Limb (tissue), 2 donors: ENCODE results near the gene SPECC1.
"Not testable (repeated sequence)": the region's sequence is repeated elsewhere in the genome, so short reads cannot be mapped to it uniquely, and the experiment has no call there.

Source experiments
- DNase-seq, 2 donors: peaks; one replicate each; pipeline ENCODE4 v3.0.0-alpha.2; 2016; ENCODE audit errors: extremely low spot score in 2 of 2

Gene SPECC1, protein sequence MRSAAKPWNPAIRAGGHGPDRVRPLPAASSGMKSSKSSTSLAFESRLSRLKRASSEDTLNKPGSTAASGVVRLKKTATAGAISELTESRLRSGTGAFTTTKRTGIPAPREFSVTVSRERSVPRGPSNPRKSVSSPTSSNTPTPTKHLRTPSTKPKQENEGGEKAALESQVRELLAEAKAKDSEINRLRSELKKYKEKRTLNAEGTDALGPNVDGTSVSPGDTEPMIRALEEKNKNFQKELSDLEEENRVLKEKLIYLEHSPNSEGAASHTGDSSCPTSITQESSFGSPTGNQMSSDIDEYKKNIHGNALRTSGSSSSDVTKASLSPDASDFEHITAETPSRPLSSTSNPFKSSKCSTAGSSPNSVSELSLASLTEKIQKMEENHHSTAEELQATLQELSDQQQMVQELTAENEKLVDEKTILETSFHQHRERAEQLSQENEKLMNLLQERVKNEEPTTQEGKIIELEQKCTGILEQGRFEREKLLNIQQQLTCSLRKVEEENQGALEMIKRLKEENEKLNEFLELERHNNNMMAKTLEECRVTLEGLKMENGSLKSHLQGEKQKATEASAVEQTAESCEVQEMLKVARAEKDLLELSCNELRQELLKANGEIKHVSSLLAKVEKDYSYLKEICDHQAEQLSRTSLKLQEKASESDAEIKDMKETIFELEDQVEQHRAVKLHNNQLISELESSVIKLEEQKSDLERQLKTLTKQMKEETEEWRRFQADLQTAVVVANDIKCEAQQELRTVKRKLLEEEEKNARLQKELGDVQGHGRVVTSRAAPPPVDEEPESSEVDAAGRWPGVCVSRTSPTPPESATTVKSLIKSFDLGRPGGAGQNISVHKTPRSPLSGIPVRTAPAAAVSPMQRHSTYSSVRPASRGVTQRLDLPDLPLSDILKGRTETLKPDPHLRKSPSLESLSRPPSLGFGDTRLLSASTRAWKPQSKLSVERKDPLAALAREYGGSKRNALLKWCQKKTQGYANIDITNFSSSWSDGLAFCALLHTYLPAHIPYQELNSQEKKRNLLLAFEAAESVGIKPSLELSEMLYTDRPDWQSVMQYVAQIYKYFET

DNA sequence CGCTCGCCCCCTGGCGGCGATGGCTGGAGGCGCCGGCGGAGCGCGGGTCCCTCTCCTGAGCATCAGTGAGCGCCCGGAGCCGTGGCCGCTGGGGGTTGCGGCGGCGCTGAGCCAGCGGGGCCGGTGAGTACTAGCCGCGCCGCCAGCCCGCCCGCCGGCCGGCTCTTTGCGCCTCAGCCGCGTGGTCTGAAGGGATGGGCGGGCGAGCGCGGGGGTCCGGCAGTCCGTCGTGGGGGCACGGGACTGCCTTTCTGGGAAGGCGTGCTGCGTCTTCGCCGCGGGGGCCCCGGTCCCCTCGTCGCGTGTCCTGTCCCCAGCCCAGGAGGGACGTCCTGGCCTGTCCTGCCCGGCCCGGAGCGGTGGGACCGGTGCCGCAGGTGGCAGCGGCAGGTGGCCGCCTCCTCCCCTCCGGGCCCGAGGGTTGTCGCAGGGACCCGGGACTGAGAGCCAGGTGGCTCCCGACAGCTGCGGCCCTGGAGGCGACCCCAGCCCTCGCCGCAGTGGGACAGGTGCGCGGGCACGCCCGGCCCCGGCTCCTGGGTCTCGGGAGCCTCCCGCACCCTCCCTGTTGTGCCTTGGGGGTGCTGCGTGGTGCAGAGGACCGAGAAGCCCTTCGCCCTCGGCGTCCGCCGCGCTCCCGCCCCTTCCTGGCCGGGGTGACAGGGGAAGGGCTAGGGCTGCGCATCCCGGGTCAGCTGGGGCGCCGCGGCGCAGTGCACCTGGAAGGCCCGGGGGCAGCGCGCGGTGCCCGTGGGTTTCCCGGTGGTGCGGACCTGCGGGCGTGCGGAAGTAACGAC lies at the start of gene SPECC1:
SPECC1 (plus strand) TSS at position 58 of the 797 bp plus-strand sequence. CDS start 87,293 bp downstream, outside the sequence.
- peak in 1 of 2 donors; percentile 93 for DNase-seq

DNA sequence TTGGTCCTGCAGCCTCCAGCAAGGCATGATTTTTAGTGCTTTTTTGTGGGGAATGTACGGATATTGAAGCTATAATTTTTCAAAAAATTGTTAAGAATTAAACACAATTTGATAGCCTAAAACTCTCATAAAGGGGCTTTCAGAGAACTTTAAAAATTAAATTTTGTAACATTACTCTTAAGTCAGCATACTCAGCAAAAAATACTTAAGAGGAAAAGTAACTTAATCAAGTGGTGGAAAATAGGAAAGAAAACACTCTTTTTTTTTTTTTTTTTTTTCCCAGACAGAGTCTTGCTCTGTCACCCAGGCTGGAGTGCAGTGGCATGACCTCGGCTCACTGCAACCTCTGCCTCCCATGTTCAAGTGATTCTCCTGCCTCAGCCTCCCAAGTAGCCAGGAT lies 46.2 kb upstream of the SPECC1 start:
- not testable (repeated sequence) for DNase-seq

DNA sequence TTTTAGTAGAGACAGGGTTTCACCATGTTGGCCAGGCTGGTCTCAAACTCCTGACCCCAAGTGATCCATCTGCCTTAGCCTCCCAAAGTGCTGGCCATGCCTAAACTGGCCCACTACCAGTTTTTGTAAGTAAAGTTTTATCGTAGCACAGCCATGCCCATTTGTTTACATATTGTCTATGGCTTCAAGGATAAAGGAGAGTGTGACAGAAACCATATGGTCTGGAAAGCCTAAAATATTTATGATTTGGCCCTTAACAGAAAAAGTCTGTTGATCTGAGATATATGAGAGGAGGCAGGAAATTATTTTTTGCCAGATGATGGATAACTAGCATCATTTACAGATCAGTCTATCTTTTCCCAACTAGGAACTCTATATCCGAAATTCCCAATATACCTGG lies 36.0 kb upstream of the SPECC1 start:
- no peak for DNase-seq

DNA sequence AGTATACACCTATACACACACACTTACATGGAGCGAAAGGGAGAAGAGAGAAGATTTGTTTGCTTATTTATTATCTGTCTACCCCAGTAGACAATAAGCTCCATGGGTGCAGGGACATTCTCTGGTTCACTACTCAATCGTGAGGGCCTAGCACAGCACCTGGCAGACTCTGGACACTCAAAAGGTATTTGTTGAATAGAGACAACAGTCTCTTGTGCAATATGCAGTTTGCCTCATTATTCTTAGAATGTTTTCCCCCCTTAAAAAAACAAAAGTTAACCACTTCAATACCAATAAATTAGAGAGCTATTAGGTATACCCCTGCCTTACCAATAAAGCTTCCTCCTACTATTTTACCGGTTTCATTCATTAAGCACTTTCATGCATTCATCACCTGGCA lies 33.6 kb upstream of the SPECC1 start:
- DNase-seq = no peak

DNA sequence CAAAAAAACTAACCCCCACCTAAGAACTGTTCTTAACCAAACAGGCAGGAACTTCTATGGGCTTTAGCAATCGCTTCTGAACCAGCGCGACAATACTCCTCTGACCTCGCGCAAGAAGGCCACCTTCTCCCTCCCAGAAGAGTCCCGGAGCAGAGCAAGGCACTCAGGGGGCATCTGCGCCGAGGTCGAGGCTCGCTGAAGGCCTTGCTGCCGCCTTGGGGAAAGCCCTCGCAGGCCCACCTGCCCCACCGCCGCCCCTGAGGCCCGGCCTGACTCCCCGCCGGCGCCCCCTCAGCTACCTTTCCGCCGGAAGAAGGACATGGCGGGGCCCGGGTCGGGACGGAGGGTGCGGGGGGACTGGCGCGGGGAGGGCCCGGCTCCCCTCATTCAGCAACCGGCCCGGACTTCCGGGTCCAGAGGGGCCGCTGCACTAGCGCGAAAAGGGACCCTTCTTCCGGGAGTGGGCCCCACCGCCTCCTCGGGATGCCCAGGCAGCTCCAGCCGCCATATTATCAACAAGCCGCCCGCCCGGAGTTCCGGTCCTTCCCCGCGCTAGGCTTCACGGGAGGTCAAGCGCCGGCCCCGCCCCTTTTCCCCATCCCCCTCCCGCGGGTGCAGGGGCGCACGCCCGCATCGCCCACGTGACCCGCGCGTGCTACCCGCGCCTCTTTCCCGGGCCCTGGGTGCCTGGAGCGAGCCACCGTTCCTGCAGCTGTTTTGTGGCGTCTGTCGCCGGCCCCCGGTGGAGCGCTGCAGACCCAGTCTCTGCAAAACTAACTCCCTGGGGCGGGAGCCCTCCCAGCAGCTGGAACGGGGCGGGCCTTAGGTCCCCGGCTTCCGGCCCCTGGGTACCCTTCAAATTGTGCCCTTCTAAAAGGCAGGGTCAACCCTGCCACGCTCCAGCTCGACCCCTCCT lies 31.6 kb upstream of the SPECC1 start, which contains the start of gene AKAP10:
AKAP10 (minus strand) TSS at position 536 of the 916 bp plus-strand sequence; CDS start at position 387, 149 bp downstream.
- DNase-seq = peak; percentile 88 to 97

DNA sequence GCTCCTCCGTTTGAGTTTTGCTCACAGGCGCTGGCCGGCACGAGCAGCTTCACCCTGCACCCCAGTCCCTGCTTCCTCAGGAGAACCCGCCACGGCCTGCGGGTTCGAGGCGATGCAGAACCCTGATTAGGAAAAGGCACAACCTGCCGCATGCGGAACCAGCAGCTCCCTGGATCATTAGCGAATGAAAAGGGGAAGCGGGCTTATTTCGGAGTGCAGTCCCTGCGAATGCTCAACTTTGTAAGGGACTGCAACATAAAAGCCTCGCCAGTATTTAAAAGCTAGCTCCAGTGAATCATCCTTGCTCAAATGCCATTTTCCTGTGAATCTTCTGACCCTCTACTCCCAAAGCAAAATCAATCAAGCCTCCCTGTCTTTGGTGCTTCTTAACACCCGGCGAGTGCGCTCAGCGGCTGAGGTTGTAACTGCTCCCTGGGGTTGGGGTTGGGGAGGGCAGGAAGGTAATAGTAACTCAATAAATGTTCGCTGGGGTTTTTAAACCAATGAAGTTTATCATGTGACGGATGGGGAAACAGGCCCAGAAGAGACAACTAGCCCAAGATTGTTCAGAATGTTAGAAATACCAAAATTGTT lies 30.9 kb upstream of the SPECC1 start:
- no peak for DNase-seq

DNA sequence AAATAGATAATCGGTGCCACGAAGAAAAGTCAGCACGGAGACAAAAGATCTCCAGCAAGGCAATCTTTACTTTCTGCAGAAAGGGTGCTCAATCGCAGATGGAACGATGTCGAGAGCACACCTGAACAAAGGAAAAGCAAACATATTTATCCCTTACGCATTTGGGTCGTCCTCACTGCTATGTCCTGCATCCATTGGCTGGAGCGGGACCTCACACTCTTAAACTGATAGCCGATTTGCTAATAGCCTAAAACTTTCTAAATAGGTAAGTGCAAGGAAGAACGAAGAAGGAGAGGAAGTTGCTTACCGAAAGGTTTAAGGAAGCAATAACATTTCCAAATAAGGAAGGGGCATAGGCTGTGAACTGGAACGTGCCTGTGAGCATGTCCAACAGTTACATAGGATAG lies 30.4 kb upstream of the SPECC1 start:
- no peak for DNase-seq

DNA sequence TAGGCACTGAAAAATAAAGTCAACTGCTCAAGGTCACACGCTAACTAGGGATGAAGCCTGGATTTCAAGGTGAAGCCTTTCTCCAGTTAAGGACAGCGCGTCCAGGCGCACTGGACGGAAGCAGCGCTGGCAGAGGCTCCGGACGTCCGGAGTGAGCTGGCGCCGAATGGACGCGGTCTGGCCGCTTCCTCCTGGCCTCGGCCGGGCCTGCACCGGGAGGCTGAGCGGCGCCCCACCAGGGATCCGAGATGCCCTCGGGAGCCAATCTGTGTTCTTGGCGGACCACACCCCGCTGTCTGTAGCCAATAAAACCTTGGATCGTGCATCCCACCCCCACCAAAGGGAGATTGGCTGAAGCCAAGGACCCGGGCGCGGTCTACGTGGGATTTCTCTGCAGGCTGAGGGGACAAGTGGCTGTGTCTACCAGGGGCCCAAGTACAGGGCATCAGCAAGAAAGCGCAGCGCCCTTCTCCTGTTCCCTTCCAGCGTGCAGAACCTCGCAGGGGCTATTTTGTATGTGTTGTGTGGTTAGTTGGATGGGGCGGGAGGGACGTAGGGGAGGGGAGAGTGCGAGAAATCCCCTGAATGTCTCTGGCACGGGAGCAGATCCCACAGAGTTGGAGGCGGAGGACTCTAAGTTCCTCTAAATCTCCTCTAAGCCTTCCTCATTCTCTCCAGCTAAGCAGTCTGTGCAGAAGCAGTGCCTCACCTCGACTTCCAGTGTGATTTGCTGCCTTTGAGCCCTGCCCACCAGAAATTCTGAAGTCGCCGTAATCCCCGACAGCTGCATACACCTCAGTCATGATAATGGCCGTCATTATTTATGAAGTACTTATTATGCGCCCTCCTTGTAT lies 29.0 kb upstream of the SPECC1 start:
- no peak for DNase-seq

DNA sequence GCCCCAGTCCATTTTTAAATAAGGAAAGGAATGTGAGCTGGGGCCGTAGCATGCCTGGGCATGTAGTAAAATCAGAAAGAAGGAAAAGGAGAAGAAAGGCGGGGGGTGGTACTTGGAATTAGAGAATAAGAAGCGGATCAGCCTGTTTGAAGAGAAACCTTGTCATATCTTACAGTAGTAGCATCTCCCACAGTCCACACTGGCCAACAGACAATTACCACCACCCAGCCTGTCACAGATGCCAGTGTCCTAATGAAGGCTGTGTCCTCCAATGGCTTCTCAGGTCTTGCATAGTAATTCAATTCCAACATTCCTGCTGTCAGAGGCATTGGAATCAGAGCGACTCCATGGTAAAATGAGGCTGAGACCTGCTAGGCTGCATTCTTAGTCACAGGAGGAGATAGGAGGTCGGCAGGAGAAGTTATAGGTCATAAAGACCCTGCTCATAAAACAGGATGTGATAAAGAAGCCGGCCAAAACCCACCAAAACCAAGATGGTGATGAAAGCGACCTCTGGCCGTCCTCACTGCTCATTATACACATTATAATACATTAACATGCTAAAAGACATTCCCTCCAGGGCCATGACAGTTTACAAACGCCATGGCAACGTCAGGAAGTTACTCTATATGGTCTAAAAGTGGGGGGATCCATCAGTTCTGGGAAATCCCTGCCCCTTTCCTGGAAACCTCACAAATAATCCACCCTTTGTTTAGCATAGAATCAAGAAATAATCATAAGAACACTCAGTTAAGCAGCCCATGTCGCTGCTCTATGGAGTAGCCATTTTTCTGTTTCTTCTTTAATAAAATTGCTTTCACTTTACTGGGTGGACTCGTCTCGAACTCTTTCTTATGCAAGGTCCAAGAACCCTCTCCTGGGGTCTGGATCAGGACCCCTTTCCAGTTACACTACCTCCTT lies 22.0 kb upstream of the SPECC1 start:
- DNase-seq = no peak

DNA sequence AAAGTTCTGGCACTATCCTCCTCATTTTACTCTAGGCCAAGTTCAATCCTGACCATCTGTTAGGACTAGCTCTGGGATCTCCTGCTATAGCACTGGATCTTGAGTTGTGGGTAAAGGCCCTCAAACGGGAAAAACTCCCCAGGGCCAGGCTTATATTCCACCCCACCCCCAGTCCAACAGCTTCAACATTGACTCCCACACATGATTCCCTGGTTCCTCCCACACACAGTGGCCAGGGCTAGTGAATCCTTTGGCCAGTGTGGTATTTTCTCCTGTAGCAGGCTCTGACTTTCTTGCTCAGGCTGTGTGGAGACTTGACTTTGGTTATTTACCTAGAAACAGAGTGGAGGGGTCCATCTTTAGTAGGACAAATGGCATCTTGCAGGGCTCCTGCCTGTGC lies 21.3 kb upstream of the SPECC1 start:
- no peak for DNase-seq

DNA sequence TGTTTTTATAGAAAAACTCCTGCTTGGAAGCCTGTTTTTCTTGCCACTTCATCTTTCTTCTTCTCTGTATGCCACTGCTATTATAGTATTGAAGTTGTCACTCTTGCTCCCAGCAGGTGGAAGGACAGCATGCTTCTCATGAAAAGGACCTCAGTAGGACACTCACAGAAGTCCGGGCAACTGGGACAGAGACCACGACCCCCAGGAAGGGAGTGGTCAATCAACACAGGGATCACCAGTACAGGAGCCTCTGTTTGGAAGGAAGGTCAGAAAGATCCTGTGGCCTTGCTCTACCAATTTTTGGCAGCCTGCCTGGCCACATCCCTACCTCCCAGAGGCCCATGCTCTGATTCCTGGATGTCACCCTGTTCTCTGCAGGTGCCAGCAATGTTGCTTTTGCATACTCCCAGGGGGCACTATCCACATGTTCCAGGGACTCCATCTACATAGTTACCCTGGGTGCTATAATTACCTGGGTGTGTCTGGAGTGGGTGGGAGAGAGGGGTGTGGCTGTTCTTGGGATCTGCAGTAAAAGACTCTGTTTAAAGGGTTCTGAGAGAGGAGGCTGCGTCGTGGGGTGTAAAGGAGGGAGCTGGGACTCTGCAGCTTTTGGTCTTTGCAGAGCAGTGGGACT lies 17.8 kb upstream of the SPECC1 start:
- DNase-seq = no peak

DNA sequence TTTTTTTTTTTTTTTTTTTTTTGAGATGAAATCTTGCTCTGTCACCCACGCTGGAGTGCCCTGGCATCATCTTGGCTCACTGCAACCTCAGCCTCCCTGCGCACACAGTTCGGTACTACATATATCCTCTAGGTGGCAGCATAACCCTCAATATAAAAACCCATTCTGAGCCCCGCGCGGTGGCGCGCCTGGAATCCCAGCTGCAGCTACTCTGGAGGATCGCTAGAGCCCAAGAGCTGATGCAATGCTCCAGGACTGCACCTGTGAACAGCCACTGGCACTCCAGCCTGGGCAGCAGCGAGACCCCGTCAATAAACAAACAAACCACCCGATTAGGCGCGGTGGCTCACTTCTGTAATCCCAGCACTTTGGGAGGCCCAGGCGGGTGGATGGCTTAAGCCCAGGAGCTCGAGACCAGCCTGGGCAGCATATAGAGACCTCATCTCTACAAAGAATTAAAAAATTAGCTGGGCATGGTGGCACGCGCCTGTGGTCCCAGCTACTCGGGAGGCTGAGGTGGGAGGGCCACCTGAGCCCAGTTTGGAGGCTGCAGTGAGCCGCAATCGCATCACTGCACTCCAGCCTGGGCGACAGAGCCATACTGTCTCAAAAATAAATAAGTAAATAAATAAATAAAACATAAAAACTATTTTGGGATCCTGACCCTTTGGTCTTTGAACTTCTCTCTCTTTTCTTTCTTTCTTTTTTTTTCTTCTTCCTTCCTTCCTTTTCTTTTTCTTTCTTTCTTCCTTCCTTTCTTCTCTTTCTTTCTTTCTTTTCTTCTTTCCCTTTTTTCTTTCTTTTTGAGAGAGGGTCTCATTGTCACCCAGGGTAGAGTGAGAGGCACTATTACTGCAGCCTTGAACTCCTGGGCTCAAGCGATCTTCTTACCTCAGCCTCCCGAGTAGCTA lies 16.1 kb upstream of the SPECC1 start:
- DNase-seq = peak; percentile 88 to 91

DNA sequence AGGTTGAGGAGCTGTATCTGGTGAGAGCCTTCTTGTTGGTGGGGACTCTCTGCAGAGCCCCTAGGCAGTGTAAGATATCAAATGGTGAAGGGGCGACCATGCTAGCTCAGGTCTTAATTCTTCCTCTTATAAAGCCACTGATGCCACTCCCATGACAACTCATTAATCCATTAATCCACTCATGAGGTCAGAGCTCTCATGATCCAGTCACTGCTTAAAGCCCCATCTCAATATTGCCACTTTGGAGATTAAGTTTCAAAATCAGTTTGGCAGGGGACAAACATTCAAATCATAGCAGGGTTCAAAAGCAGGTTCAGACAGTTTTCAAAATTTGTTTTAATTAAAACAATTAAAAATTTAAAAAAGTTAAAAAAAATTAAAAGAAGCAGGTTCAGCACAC lies 13.1 kb upstream of the SPECC1 start:
- no peak for DNase-seq

DNA sequence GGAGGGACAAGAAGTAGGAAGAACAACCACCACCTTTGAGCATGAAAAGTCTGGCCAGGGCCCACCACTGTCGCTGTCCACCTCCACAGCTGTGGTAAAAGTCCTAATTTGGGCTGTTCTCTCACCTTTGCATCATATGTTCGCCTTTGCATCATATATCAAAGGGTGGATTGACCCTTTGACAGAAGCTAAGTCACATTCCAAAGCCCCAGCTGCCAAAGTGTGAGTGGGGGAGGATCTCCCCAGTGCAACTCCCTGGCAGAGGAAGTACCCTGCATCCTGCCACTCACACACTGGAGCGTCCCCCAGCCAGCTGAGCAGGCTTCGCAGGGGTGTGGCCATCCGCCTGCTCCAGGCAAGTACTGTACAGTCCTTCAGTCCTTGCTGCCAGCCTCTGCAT lies 12.7 kb upstream of the SPECC1 start:
- DNase-seq = no peak

DNA sequence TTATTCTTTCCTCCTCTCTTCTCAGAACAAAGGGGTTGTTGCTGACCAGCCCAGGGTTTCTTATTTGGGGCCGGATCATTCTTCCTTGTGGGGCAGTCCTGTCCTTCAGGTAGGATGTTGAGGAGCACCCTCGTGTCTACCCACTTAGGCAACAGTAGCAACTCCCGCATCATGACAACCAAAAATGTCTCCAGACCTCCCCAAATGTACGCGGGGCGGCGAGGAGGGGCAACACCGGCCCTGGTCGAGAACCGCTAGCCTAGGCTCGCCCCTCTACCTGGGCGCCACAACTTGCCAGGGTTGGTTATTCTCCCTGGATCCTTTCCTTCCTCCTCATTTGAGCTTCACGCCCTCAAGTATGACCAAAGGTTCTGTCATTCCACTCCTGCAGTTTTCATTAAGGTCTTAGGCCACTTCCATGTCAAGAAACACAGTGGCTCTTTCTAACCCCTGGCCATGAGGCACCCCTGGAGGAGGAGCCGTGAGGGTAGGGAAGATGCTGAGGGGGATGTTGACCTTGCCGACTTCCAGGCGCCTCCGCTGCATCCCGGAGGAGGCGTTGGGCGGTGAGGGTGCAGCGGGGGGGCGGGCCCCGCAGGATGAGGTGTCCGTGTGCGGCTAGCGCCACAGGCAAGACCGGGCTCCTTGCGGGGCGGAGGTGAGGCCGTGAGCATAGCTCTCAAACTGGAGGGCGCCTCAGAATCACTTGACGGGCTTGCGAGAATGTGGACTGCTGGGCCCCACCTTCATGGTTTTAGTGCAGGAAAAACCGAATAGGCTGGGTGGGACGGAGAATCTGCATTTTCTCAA lies 712 bp upstream of the SPECC1 start:
- DNase-seq = no peak

DNA sequence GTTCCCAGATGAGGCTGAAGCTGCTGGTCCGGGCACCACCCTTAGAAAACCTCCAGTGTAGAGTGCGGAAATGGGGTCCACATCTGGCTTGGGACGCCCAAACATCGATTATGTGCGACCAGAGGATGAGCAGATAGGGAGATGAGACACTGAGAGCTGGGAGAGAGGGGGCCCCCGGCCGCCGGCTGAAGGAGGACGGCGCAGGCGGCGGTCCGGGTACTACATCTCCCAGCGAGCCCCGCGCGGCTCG lies 182 bp upstream of the SPECC1 start:
- DNase-seq = peak in 1 of 2 donors; percentile 65
